ENCODE measurements around the gene LOXL3. TPM values are rescaled to one million over a fixed set of nuclear protein-coding genes. Genes with fewer than 3 reads are reported as not detected.
A peak's percentile ranks its signal among the peaks of the same experiment; 100 is the strongest.
"Not testable (repeated sequence)": the region's sequence is repeated elsewhere in the genome, so short reads cannot be mapped to it uniquely, and the experiment has no call there.

The LOXL3 gene
- polyA plus RNA-seq, 2 donors: 0.71 to 0.79 TPM

GRCh38 chr2:74496997-74497776, 56.6 kb downstream of the LOXL3 start:
- peaks cover 16 to 18% of the 10 kb centered on the region in 2 donors for H3K4me1 ChIP-seq (ENCODE audit: control insufficient read depth in 2 of 2, insufficient read depth in 2 of 2, low read length in 1 of 2)
- H3K9me3 ChIP-seq (ENCODE audit: control insufficient read depth in 2 of 2, insufficient read depth in 1 of 2, low read depth in 1 of 2, low read length in 1 of 2): no peaks in the 10 kb centered on the region
- peaks cover 0 to 14% of the 10 kb centered on the region in 2 donors for H3K27me3 ChIP-seq (ENCODE audit: control insufficient read depth in 1 of 2, insufficient read depth in 2 of 2, low read length in 2 of 2)
- peak overlapping the region in 1 of 2 donors; percentile 32 for H3K4me3 ChIP-seq (ENCODE audit: low read depth in 1 of 2, low read length in 2 of 2)
- WGBS, 2 donors: 55 to 63% methylated on average over 19 of the region's 19 CpGs
- peaks cover 7 to 13% of the 10 kb centered on the region in 2 donors for H3K36me3 ChIP-seq (ENCODE audit: control insufficient read depth in 2 of 2, insufficient read depth in 2 of 2, low read length in 1 of 2)
- no peak overlapping the region for H3K27ac ChIP-seq (ENCODE audit: low read depth in 2 of 2, low read length in 1 of 2)

DNA sequence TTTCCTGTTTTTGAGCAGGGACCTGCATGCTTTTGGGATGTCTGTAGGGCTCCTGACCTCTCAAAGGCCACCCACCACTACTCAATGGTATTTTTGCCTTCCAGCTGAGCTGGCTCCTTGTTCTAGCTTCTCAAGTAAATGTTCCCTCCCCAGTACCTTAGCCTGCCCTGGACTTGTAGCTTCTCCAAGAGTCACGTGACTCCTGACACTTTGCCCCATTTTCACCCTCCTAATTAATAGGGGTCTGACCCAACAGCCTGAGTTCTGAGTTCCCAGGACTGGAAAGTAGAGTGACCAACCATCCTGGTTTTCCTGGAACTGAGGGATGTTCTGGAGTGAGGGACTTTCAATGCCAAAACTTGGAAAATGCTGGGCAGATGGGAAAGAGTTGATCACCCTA, 58.3 kb downstream of the LOXL3 start:
- Histone ChIP-seq H3K36me3 (ENCODE audit: control insufficient read depth in 2 of 2, insufficient read depth in 2 of 2, low read length in 1 of 2) (peaks cover 20 to 31% of the 10 kb centered on the region in 2 donors), H3K27ac (ENCODE audit: low read depth in 2 of 2, low read length in 1 of 2) (no peak overlapping the region), H3K4me1 (ENCODE audit: control insufficient read depth in 2 of 2, insufficient read depth in 2 of 2, low read length in 1 of 2) (peaks cover 14 to 18% of the 10 kb centered on the region in 2 donors), H3K27me3 (ENCODE audit: control insufficient read depth in 1 of 2, insufficient read depth in 2 of 2, low read length in 2 of 2) (peaks cover 0 to 13% of the 10 kb centered on the region in 2 donors), H3K4me3 (ENCODE audit: low read depth in 1 of 2, low read length in 2 of 2) (no peak overlapping the region), H3K9me3 (ENCODE audit: control insufficient read depth in 2 of 2, insufficient read depth in 1 of 2, low read depth in 1 of 2, low read length in 1 of 2) (no peaks in the 10 kb centered on the region)
- WGBS, 2 donors: 86 to 88% methylated on average over 1 of the region's 1 CpG

DNA sequence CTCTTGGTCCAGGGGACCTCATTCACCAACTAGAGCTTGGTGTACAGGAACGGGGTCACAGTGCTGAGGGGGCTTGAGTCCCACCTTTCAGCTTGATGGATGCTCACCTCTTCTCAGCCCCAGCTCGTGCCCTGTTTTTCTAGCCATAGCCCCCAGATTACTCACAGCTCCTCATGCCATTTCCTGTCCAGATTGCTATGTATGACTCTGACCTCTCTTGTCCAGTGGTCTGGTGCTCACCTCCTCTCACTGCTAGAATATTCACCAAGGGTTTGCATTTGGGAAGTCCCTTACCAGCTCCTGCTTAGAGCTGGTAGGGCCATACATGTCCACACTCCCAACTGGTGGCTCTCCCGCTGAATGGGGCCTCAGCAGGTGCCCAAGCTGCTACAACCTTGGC, 60.2 kb downstream of the LOXL3 start:
- 94% methylated on average over 3 of the region's 3 CpGs for WGBS, 2 donors
- Histone ChIP-seq H3K27me3 (ENCODE audit: control insufficient read depth in 1 of 2, insufficient read depth in 2 of 2, low read length in 2 of 2) (no peaks in the 10 kb centered on the region), H3K4me1 (ENCODE audit: control insufficient read depth in 2 of 2, insufficient read depth in 2 of 2, low read length in 1 of 2) (peaks cover 5 to 10% of the 10 kb centered on the region in 2 donors), H3K9me3 (ENCODE audit: control insufficient read depth in 2 of 2, insufficient read depth in 1 of 2, low read depth in 1 of 2, low read length in 1 of 2) (no peaks in the 10 kb centered on the region), H3K27ac (ENCODE audit: low read depth in 2 of 2, low read length in 1 of 2) (no peak overlapping the region), H3K4me3 (ENCODE audit: low read depth in 1 of 2, low read length in 2 of 2) (no peak overlapping the region), H3K36me3 (ENCODE audit: control insufficient read depth in 2 of 2, insufficient read depth in 2 of 2, low read length in 1 of 2) (peaks cover 20 to 38% of the 10 kb centered on the region in 2 donors)

DNA sequence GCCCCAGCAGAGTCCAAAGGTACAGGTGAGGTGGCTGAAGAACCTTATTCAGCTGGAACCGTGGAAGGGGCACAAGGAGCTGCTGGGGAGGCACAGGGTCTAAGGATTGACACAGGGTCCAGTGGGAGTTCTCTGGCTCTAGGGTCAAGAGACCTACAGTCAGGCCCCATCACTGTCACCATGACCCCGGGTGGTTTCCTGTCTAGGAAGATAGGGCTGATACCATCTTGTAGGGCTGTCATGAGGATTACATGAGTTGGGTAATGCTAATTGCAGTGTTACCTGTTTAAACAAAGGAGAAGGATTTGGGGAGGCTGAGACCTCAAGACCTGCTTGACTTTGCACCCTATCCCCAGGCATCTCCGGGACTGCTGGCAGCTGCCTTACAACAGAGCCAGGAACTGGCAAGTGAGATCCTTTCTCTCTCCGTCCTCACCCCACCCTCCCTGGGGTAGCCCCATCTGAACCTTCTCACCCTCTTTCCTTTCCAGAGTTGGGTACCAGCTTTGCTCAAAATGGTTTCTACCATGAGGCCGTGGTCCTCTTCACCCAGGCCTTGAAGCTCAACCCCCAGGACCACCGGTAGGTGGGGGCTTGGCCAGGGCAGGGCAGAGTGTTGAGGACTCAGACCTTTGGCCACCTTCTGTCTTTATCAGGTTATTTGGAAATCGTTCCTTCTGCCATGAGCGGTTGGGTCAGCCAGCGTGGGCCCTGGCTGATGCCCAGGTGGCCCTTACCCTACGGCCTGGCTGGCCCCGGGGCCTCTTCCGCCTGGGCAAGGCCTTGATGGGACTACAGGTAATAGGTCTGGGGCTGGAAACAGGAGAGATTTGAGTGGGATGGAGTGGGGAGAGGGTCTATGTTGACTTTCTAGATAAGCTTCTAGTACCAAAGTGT, 61.8 kb downstream of the LOXL3 start:
- no peaks in the 10 kb centered on the region for H3K4me1 ChIP-seq (ENCODE audit: control insufficient read depth in 2 of 2, insufficient read depth in 2 of 2, low read length in 1 of 2)
- no peaks in the 10 kb centered on the region for H3K9me3 ChIP-seq (ENCODE audit: control insufficient read depth in 2 of 2, insufficient read depth in 1 of 2, low read depth in 1 of 2, low read length in 1 of 2)
- no peak overlapping the region for H3K27ac ChIP-seq (ENCODE audit: low read depth in 2 of 2, low read length in 1 of 2)
- peaks cover 20 to 38% of the 10 kb centered on the region in 2 donors for H3K36me3 ChIP-seq (ENCODE audit: control insufficient read depth in 2 of 2, insufficient read depth in 2 of 2, low read length in 1 of 2)
- WGBS, 2 donors: 90 to 92% methylated on average over 12 of the region's 12 CpGs
- no peak overlapping the region for H3K4me3 ChIP-seq (ENCODE audit: low read depth in 1 of 2, low read length in 2 of 2)
- H3K27me3 ChIP-seq (ENCODE audit: control insufficient read depth in 1 of 2, insufficient read depth in 2 of 2, low read length in 2 of 2): no peaks in the 10 kb centered on the region

DNA sequence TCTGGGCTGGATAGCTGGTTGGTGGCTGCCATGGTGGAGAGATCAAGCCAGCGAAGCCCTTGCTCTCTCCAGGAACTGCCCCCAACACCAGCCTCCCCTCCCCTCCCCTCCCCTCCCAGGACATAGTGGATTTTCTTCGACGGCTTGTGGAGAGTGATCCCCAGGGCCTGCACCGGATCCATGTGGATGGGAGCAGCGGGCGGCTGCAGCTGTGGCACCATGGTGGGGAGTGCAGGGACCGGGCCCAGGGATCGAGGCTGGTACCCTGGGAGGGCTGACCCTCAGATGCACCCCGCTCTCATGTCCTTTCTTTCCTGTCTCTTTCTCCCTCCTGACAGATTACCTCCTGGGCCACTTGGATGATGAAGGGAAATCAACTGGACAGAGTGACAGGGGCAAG, 63.8 kb downstream of the LOXL3 start:
- Histone ChIP-seq H3K36me3 (ENCODE audit: control insufficient read depth in 2 of 2, insufficient read depth in 2 of 2, low read length in 1 of 2) (peaks cover 20 to 38% of the 10 kb centered on the region in 2 donors), H3K4me1 (ENCODE audit: control insufficient read depth in 2 of 2, insufficient read depth in 2 of 2, low read length in 1 of 2) (no peaks in the 10 kb centered on the region), H3K9me3 (ENCODE audit: control insufficient read depth in 2 of 2, insufficient read depth in 1 of 2, low read depth in 1 of 2, low read length in 1 of 2) (no peaks in the 10 kb centered on the region), H3K27me3 (ENCODE audit: control insufficient read depth in 1 of 2, insufficient read depth in 2 of 2, low read length in 2 of 2) (no peaks in the 10 kb centered on the region), H3K4me3 (ENCODE audit: low read depth in 1 of 2, low read length in 2 of 2) (no peak overlapping the region), H3K27ac (ENCODE audit: low read depth in 2 of 2, low read length in 1 of 2) (no peak overlapping the region)
- 93 to 95% methylated on average over 9 of the region's 9 CpGs for WGBS, 2 donors

DNA sequence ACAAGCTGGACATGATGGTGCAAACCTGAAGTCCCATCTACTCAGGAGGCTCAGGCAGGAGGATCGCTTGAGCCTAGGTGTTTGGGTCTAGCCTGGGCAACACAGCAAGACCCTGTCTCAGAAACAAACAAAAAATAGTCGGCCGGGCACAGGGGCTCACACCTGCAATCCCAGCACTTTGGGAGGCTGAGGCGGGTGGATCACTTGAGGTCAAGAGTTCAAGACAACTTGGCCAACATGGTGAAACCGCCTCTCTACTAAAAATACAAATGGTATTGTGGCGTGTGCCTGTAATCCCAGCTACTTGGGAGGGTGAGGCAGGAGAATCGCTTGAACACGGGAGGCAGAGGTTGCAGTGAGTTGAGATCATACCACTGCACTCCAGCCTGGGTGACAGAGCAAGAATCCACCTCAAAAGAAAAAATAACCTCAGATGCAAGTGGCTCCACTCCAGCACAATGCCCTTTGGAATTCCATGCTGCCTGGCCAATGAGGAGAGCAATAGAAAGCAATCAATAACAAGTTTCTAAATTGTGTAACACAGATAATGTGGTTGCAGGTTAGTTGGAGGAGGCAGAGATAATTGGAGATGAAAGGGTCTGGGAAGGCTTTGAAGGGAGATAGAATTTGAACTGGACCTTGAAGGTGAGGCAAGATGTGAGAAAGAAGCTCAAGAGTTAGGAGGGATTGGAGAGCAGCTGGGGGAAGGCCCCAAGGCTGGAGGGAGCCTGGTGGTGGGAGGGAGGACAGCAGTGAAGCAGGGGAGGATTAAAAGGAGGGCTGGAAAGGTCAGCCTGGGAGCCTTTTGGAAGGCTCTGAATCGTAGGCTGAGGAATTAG, 64.9 kb downstream of the LOXL3 start:
- WGBS, 2 donors: 78 to 89% methylated on average over 9 of the region's 9 CpGs

GRCh38 chr2:74486141-74486540, 67.6 kb downstream of the LOXL3 start:
- no peaks in the 10 kb centered on the region for H3K9me3 ChIP-seq (ENCODE audit: control insufficient read depth in 2 of 2, insufficient read depth in 1 of 2, low read depth in 1 of 2, low read length in 1 of 2)
- no peaks in the 10 kb centered on the region for H3K27me3 ChIP-seq (ENCODE audit: control insufficient read depth in 1 of 2, insufficient read depth in 2 of 2, low read length in 2 of 2)
- H3K27ac ChIP-seq (ENCODE audit: low read depth in 2 of 2, low read length in 1 of 2): no peak overlapping the region
- peaks cover 6 to 15% of the 10 kb centered on the region in 2 donors for H3K36me3 ChIP-seq (ENCODE audit: control insufficient read depth in 2 of 2, insufficient read depth in 2 of 2, low read length in 1 of 2)
- H3K4me1 ChIP-seq (ENCODE audit: control insufficient read depth in 2 of 2, insufficient read depth in 2 of 2, low read length in 1 of 2): peaks cover 8 to 9% of the 10 kb centered on the region in 2 donors
- H3K4me3 ChIP-seq (ENCODE audit: low read depth in 1 of 2, low read length in 2 of 2): no peak overlapping the region
- WGBS, 2 donors: 85 to 96% methylated on average over 2 of the region's 2 CpGs

More for the DNA sequence above, 64.9 kb downstream of the LOXL3 start:
- H3K36me3 ChIP-seq (ENCODE audit: control insufficient read depth in 2 of 2, insufficient read depth in 2 of 2, low read length in 1 of 2): peaks cover 20 to 38% of the 10 kb centered on the region in 2 donors
- H3K4me1 ChIP-seq (ENCODE audit: control insufficient read depth in 2 of 2, insufficient read depth in 2 of 2, low read length in 1 of 2): no peaks in the 10 kb centered on the region
- H3K27me3 ChIP-seq (ENCODE audit: control insufficient read depth in 1 of 2, insufficient read depth in 2 of 2, low read length in 2 of 2): no peaks in the 10 kb centered on the region
- no peak overlapping the region for H3K27ac ChIP-seq (ENCODE audit: low read depth in 2 of 2, low read length in 1 of 2)
- no peaks in the 10 kb centered on the region for H3K9me3 ChIP-seq (ENCODE audit: control insufficient read depth in 2 of 2, insufficient read depth in 1 of 2, low read depth in 1 of 2, low read length in 1 of 2)
- no peak overlapping the region for H3K4me3 ChIP-seq (ENCODE audit: low read depth in 1 of 2, low read length in 2 of 2)

GRCh38 chr2:74483675-74484164, 70.0 kb downstream of the LOXL3 start:
- WGBS, 2 donors: 72 to 81% methylated on average over 19 of the region's 19 CpGs
- not testable (repeated sequence) for H3K36me3 ChIP-seq (ENCODE audit: control insufficient read depth in 2 of 2, insufficient read depth in 2 of 2, low read length in 1 of 2); H3K27me3 ChIP-seq (ENCODE audit: control insufficient read depth in 1 of 2, insufficient read depth in 2 of 2, low read length in 2 of 2); H3K9me3 ChIP-seq (ENCODE audit: control insufficient read depth in 2 of 2, insufficient read depth in 1 of 2, low read depth in 1 of 2, low read length in 1 of 2)
- Histone ChIP-seq H3K27ac (ENCODE audit: low read depth in 2 of 2, low read length in 1 of 2) (peak overlapping the region in 1 of 2 donors; percentile 98), H3K4me3 (ENCODE audit: low read depth in 1 of 2, low read length in 2 of 2) (peak overlapping the region in 1 of 2 donors; percentile 76), H3K4me1 (ENCODE audit: control insufficient read depth in 2 of 2, insufficient read depth in 2 of 2, low read length in 1 of 2) (peaks cover 13% of the 10 kb centered on the region in 2 donors)
